IMR-90 (cell line): ENCODE measurements around the gene TMEM45A. TPM values are rescaled to one million over a fixed set of nuclear protein-coding genes. Genes with fewer than 3 reads are reported as not detected.
"Not testable (repeated sequence)": the region's sequence is repeated elsewhere in the genome, so short reads cannot be mapped to it uniquely, and the experiment has no call there.

Experiments used
- ATAC-seq: fragments of 200-7000 bp; cut with Tn5 transposase; 2 replicates; pipeline ENCODE4 v1.9.1; 2020; ENCODE audit warnings: low read depth, mild to moderate bottlenecking, moderate library complexity
- BruUV-seq: library from RNA; stranded (reverse); fragments of 400-500 nt; replicated peaks from 2 replicates; lab custom pipeline; 2021; lab: Mats Ljungman, UMichigan
- CTCF ChIA-PET: fragments of 300-600 bp; formaldehyde crosslinking; extraction: SDS; loops from one replicate; lab custom pipeline; 2021; ENCODE audit warnings: antibody characterized with exemption; lab: Yijun Ruan, JAX
- POLR2A ChIA-PET: fragments of 300-600 bp; sonication (Branson Sonifier 250); formaldehyde crosslinking; loops from one replicate; lab custom pipeline; 2022; ENCODE audit warnings: antibody characterized with exemption; ENCODE audit not compliant: unreplicated experiment; lab: Charles Lee
- DNase-seq: peaks from one replicate; pipeline ENCODE4 v3.0.0; 2013
- H2AFZ ChIP-seq: replicated peaks from 2 replicates; pipeline ENCODE3; 2013; ENCODE audit warnings: low read length, mild to moderate bottlenecking; ENCODE audit not compliant: poor library complexity
- H2AK5ac ChIP-seq: 2 replicates; pipeline ENCODE4 v1.6.1; 2013; ENCODE audit warnings: low read depth, low read length, inconsistent platforms
- H2AK9ac ChIP-seq: replicated peaks from 2 replicates; pipeline ENCODE3; 2013; ENCODE audit warnings: mild to moderate bottlenecking, low read depth, low read length, moderate library complexity; ENCODE audit not compliant: poor library complexity
- H2BK120ac ChIP-seq: 2 replicates; pipeline ENCODE4 v1.6.1; 2013; ENCODE audit warnings: low read depth, low read length, inconsistent platforms
- H2BK15ac ChIP-seq: 3 replicates; pipeline ENCODE4 v1.6.1; 2013; ENCODE audit warnings: low read depth, low read length, inconsistent platforms
- H2BK20ac ChIP-seq: 2 replicates; pipeline ENCODE4 v1.6.1; 2013; ENCODE audit warnings: low read depth, mild to moderate bottlenecking, inconsistent platforms, low read length, moderate library complexity
- H2BK5ac ChIP-seq: 2 replicates; pipeline ENCODE4 v1.6.1; 2013; ENCODE audit warnings: mild to moderate bottlenecking, low read depth, low read length, inconsistent platforms; ENCODE audit not compliant: poor library complexity, severe bottlenecking
- H3K14ac ChIP-seq: replicated peaks from 2 replicates; pipeline ENCODE4 v1.6.1; 2013; ENCODE audit warnings: low read depth, low read length, inconsistent platforms
- H3K18ac ChIP-seq: 2 replicates; pipeline ENCODE4 v1.6.1; 2013; ENCODE audit warnings: low read depth, low read length, control low read depth
- H3K23ac ChIP-seq: 2 replicates; pipeline ENCODE4 v1.6.1; 2013; ENCODE audit warnings: low read depth, low read length, inconsistent platforms
- H3K27ac ChIP-seq: 2 replicates; pipeline ENCODE4 v1.5.1; 2013; ENCODE audit warnings: mild to moderate bottlenecking, control low read depth, low read length; ENCODE audit not compliant: insufficient read depth
- H3K27me3 ChIP-seq: 2 replicates; pipeline ENCODE4 v1.6.1; 2013; ENCODE audit warnings: low read length; ENCODE audit not compliant: control insufficient read depth, insufficient read depth
- H3K36me3 ChIP-seq: 2 replicates; pipeline ENCODE4 v1.6.1; 2013; ENCODE audit warnings: low read length, mixed read lengths; ENCODE audit not compliant: control insufficient read depth, insufficient read depth
- H3K4ac ChIP-seq: 2 replicates; pipeline ENCODE4 v1.6.1; 2013; ENCODE audit warnings: low read depth, low read length, inconsistent platforms
- H3K4me1 ChIP-seq: 2 replicates; pipeline ENCODE4 v1.6.1; 2013; ENCODE audit warnings: low read length, mixed read lengths; ENCODE audit not compliant: control insufficient read depth, insufficient read depth
- H3K4me2 ChIP-seq: 2 replicates; pipeline ENCODE4 v1.6.1; 2013; ENCODE audit warnings: low read depth, mild to moderate bottlenecking, control low read depth, low read length, moderate library complexity
- H3K4me3 ChIP-seq: 2 replicates; pipeline ENCODE4 v1.5.1; 2013; ENCODE audit warnings: low read depth, mild to moderate bottlenecking, control low read depth, low read length, moderate library complexity; ENCODE audit not compliant: insufficient read depth
- H3K56ac ChIP-seq: 2 replicates; pipeline ENCODE4 v1.6.1; 2013; ENCODE audit warnings: low read length, inconsistent platforms; ENCODE audit not compliant: insufficient read depth; ENCODE audit errors: extremely low read depth
- H3K79me1 ChIP-seq, 2 experiments: 2 replicates each; pipeline ENCODE4 v1.6.1; 2013; ENCODE audit warnings: low read length in 2 of 2, inconsistent platforms in 1 of 2, low read depth in 1 of 2
- H3K9ac ChIP-seq: 2 replicates; pipeline ENCODE4 v1.6.1; 2013; ENCODE audit warnings: low read depth, low read length, control low read depth
- H3K9me1 ChIP-seq: 2 replicates; pipeline ENCODE4 v1.6.1; 2013; ENCODE audit warnings: low read length, inconsistent platforms; ENCODE audit not compliant: insufficient read depth
- H3K9me3 ChIP-seq: 2 replicates; pipeline ENCODE4 v1.6.1; 2013; ENCODE audit warnings: low read length; ENCODE audit not compliant: control insufficient read depth, insufficient read depth
- H4K20me1 ChIP-seq: 2 replicates; pipeline ENCODE4 v1.6.1; 2013; ENCODE audit warnings: low read length, inconsistent platforms; ENCODE audit not compliant: insufficient read depth
- H4K5ac ChIP-seq: 2 replicates; pipeline ENCODE4 v1.6.1; 2013; ENCODE audit warnings: mild to moderate bottlenecking, low read depth, low read length, control low read depth
- H4K8ac ChIP-seq, 2 experiments: 2 replicates each; pipeline ENCODE4 v1.6.1; 2013; ENCODE audit warnings: low read depth in 2 of 2, low read length in 2 of 2, control low read depth in 1 of 2, inconsistent platforms in 1 of 2
- H4K91ac ChIP-seq: 2 replicates; pipeline ENCODE4 v1.6.1; 2013; ENCODE audit warnings: low read depth, low read length, inconsistent platforms; ENCODE audit not compliant: insufficient read depth
- WGBS, 2 experiments: methylation state at CpG; one replicate each; pipeline versions ENCODE4 v1.1.5 to v1.1.7; 2013; ENCODE audit warnings: missing lambda C conversion rate in 2 of 2; ENCODE audit not compliant: insufficient read length in 1 of 2; ENCODE audit errors: extremely low coverage in 2 of 2; 5-methylcytosine and 5-hydroxymethylcytosine counted together
- dilution Hi-C: fragments of 300-500 bp; cut with HindIII; formaldehyde crosslinking; loops from one replicate; pipeline ENCODE4 v1.14.3; 2018; ENCODE audit warnings: low sequenced_read_pairs; ENCODE audit not compliant: unreplicated experiment
- in situ Hi-C: fragments of 300-500 bp; cut with MboI; formaldehyde crosslinking; loops from 3 replicates; pipeline ENCODE4 v1.14.3; 2019; ENCODE audit warnings: low sequenced_read_pairs, inconsistent platforms, mixed read lengths
- intact Hi-C: fragments of 100-400 bp; cut with micrococcal nuclease; formaldehyde crosslinking; loops from 2 replicates; pipeline ENCODE4 v1.10.0; 2022
- polyA plus RNA-seq, 3 experiments: library from polyadenylated mRNA; depleted of rRNA; stranded (reverse); fragments of >200 nt; gene quantifications; 2 replicates each; pipeline ENCODE4 v1.2.3, GENCODE V29; 2012; ENCODE audit warnings: low replicate concordance in 1 of 3
- total RNA-seq: library from RNA; depleted of rRNA; stranded (reverse); fragments of >200 nt; gene quantifications from 2 replicates; pipeline ENCODE4 v1.2.3, GENCODE V29; 2012

Gene TMEM45A
- total and polyA plus RNA-seq, 2 of the 4 experiments (the other 2 are of a cell fraction) = 13.6 to 21.7 TPM

GRCh38 chr3:100509818-100510217, 17.4 kb downstream of the TMEM45A start:
- H3K79me1 ChIP-seq, H3K9me3 ChIP-seq, H3K4me3 ChIP-seq, DNase-seq, H3K36me3 ChIP-seq, H3K27me3 ChIP-seq, H3K14ac ChIP-seq, H2BK120ac ChIP-seq, H2BK20ac ChIP-seq, H2BK15ac ChIP-seq, H4K5ac ChIP-seq, H3K4me1 ChIP-seq, dilution Hi-C loops, intact Hi-C loops, in situ Hi-C loops, ATAC-seq, H4K91ac ChIP-seq, H4K20me1 ChIP-seq, CTCF ChIA-PET, H2AK5ac ChIP-seq, H3K9me1 ChIP-seq, H3K4ac ChIP-seq, H2AK9ac ChIP-seq, H3K23ac ChIP-seq, H4K8ac ChIP-seq, H2AFZ ChIP-seq, H3K18ac ChIP-seq, POLR2A ChIA-PET, H3K4me2 ChIP-seq, BruUV-seq, H3K9ac ChIP-seq, H3K56ac ChIP-seq, H2BK5ac ChIP-seq, H3K27ac ChIP-seq: not testable (repeated sequence)
- 100% methylated on average over 4 of the region's 15 CpGs; no CpG with 5 or more reads in 1 of the 2 experiments for WGBS, 2 experiments
